ENCODE data around the gene CPVL. TPM values are rescaled to one million over a fixed set of nuclear protein-coding genes. Genes with fewer than 3 reads are reported as not detected.

CPVL gene
- total RNA-seq, 1 experiment from 2014 or later = 1.1 TPM

DNA sequence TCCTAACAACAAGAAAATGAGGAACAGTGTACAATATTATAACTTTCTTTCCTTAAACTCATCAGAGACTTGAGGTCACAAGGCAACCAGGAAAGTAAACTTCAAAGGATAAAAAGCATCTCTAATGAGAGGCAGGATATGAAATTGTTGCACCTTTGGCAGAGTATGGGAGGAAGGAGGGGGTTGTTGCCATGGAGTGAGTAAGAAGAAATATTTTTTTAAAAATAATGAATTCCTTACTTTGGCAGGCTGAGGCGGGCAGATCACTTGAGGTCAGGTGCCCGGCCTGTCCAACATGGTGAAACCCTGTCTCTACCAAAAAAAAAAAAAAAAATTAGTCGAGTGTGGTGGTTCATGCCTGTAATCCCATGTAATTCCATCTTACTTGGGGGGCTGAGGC is 27.1 kb upstream of the CPVL start:
- no peak for TF ChIP-seq POLR2AphosphoS5 (IDR thresholded peaks at IDR 0.05; ENCODE audit: low read depth, low read length)
- no peak for TF ChIP-seq TCF7L2 (IDR thresholded peaks at IDR 0.05; ENCODE audit: low read depth, low read length)
- TF ChIP-seq SIN3A (IDR thresholded peaks at IDR 0.05; ENCODE audit: borderline replicate concordance, insufficient read depth, low read depth, low read length) = no peak
- TF ChIP-seq, protein P1, sequence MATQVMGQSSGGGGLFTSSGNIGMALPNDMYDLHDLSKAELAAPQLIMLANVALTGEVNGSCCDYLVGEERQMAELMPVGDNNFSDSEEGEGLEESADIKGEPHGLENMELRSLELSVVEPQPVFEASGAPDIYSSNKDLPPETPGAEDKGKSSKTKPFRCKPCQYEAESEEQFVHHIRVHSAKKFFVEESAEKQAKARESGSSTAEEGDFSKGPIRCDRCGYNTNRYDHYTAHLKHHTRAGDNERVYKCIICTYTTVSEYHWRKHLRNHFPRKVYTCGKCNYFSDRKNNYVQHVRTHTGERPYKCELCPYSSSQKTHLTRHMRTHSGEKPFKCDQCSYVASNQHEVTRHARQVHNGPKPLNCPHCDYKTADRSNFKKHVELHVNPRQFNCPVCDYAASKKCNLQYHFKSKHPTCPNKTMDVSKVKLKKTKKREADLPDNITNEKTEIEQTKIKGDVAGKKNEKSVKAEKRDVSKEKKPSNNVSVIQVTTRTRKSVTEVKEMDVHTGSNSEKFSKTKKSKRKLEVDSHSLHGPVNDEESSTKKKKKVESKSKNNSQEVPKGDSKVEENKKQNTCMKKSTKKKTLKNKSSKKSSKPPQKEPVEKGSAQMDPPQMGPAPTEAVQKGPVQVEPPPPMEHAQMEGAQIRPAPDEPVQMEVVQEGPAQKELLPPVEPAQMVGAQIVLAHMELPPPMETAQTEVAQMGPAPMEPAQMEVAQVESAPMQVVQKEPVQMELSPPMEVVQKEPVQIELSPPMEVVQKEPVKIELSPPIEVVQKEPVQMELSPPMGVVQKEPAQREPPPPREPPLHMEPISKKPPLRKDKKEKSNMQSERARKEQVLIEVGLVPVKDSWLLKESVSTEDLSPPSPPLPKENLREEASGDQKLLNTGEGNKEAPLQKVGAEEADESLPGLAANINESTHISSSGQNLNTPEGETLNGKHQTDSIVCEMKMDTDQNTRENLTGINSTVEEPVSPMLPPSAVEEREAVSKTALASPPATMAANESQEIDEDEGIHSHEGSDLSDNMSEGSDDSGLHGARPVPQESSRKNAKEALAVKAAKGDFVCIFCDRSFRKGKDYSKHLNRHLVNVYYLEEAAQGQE (IDR thresholded peaks at IDR 0.05; ENCODE audit: insufficient read depth in 1 of 2, low read depth in 2 of 2, low read length in 1 of 2) = no peak
- TF ChIP-seq, protein P2, sequence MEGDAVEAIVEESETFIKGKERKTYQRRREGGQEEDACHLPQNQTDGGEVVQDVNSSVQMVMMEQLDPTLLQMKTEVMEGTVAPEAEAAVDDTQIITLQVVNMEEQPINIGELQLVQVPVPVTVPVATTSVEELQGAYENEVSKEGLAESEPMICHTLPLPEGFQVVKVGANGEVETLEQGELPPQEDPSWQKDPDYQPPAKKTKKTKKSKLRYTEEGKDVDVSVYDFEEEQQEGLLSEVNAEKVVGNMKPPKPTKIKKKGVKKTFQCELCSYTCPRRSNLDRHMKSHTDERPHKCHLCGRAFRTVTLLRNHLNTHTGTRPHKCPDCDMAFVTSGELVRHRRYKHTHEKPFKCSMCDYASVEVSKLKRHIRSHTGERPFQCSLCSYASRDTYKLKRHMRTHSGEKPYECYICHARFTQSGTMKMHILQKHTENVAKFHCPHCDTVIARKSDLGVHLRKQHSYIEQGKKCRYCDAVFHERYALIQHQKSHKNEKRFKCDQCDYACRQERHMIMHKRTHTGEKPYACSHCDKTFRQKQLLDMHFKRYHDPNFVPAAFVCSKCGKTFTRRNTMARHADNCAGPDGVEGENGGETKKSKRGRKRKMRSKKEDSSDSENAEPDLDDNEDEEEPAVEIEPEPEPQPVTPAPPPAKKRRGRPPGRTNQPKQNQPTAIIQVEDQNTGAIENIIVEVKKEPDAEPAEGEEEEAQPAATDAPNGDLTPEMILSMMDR (IDR thresholded peaks at IDR 0.05) = no peak
- ATAC-seq (no peak), DNase-seq (ENCODE audit: low read depth, low spot score) (no peak)
- no peaks in the 10 kb centered on the region for H3K4me1 ChIP-seq (ENCODE audit: control insufficient read depth, insufficient read depth, low read length)
- BruUV-seq (replicated peaks) = no TSS peak
- no peak overlapping the region for H3K27ac ChIP-seq (ENCODE audit: low read length)
- ChIA-PET CTCF (no interaction called here), POLR2A (no interaction called here)
- H3K27me3 ChIP-seq (ENCODE audit: control insufficient read depth, insufficient read depth, low read length) = peaks cover 3% of the 10 kb centered on the region; the same call in 1 of the 2 replicates
- no peaks in the 10 kb centered on the region for H3K9me3 ChIP-seq (ENCODE audit: control insufficient read depth, insufficient read depth, low read depth, low read length)
- intact Hi-C loops (cut with micrococcal nuclease; ENCODE audit: unreplicated experiment) = no loop called here
- H3K4me3 ChIP-seq (ENCODE audit: low read depth in 2 of 2, low read length in 2 of 2) = no peak overlapping the region
- in situ Hi-C loops (cut with HindIII; ENCODE audit: low pct_unique_long_range_greater_than_20kb, low sequenced_read_pairs) = no loop called here
- H3K36me3 ChIP-seq (ENCODE audit: control insufficient read depth, insufficient read depth, low read length) = no peaks in the 10 kb centered on the region

DNA sequence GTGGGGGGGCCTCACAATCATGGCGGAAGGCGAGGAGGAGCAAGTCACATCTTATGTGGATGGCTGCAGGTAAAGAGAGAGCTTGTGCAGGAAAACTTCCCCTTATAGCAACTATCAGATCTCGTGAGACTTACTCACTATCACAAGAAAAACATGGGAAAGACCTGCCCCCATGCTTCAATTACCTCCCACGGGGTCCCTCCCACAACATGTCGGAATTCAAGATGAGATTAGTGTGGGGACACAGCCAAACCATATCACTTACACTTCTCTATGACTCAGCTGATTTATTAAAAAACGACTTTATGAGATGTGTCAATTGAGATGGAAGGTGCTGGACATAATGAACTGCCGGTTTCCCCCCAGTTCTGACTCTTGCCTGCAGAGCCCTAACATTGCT is 24.4 kb upstream of the CPVL start:
- no peak for DNase-seq (ENCODE audit: low read depth, low spot score)
- intact Hi-C loops (cut with micrococcal nuclease; ENCODE audit: unreplicated experiment) = no loop called here
- H3K27me3 ChIP-seq (ENCODE audit: control insufficient read depth, insufficient read depth, low read length) = peaks cover 3% of the 10 kb centered on the region; the same call in 1 of the 2 replicates
- no peaks in the 10 kb centered on the region for H3K4me1 ChIP-seq (ENCODE audit: control insufficient read depth, insufficient read depth, low read length)
- no peaks in the 10 kb centered on the region for H3K36me3 ChIP-seq (ENCODE audit: control insufficient read depth, insufficient read depth, low read length)
- ChIA-PET POLR2A (interaction anchor here (0.6 kb wide), 1 partner anchor 241 kb away, joined by 6 read pairs; no protein-coding TSS in a partner anchor), CTCF (no interaction called here)
- no peak for TF ChIP-seq SIN3A (IDR thresholded peaks at IDR 0.05; ENCODE audit: borderline replicate concordance, insufficient read depth, low read depth, low read length)
- TF ChIP-seq, protein P2 (IDR thresholded peaks at IDR 0.05) = no peak
- no peak for TF ChIP-seq TCF7L2 (IDR thresholded peaks at IDR 0.05; ENCODE audit: low read depth, low read length)
- no peak for TF ChIP-seq POLR2AphosphoS5 (IDR thresholded peaks at IDR 0.05; ENCODE audit: low read depth, low read length)
- TF ChIP-seq, protein P1 (IDR thresholded peaks at IDR 0.05; ENCODE audit: insufficient read depth in 1 of 2, low read depth in 2 of 2, low read length in 1 of 2) = no peak
- H3K9me3 ChIP-seq (ENCODE audit: control insufficient read depth, insufficient read depth, low read depth, low read length) = no peaks in the 10 kb centered on the region
- no peak overlapping the region for H3K4me3 ChIP-seq (ENCODE audit: low read depth in 2 of 2, low read length in 2 of 2)
- no TSS peak for BruUV-seq (replicated peaks)
- H3K27ac ChIP-seq (ENCODE audit: low read length) = no peak overlapping the region
- in situ Hi-C loops (cut with HindIII; ENCODE audit: low pct_unique_long_range_greater_than_20kb, low sequenced_read_pairs) = no loop called here
- no peak for ATAC-seq

All from Panc1 (cell line).